ENCODE measurements around the gene XPO6.
A peak's percentile ranks its signal among the peaks of the same experiment; 100 is the strongest.

XPO6 gene

DNA sequence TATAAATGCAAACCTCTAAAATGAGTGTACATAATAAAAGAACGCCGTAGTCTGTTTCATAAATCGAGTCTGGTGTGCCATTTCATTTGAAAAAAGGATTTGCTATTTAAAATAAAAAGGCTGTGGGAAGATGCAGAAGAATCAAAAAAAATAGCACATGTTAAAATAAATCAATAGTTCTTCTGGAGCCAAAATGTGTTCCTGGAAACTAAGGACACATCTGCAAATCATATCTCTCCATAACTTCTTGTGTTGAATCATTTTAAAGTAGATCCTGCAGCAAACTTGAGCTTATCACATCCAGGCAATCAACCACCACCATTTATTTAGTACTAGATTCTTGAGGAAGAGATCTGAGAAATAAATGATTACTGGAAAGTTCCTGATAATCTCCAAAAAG, 29.0 kb downstream of the XPO6 start:
- DNase-seq, result no peak

DNA sequence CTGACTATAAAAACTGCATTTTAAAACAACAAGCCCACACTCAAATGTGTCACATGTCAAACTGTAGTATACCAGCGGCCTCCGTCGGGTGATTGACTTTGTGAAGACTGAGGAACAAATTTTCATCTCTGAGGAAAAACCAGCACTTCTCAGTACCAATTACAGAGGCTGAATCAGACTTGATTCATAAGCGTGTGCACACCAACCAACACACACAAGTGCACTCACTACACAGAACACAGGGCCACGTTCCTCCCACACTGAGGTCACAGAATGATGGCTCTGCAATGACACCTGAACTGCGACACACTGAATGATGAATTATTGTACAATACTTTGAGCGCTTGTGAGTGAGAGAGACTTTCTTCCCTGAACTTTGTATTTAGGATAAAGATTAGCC, 29.6 kb downstream of the XPO6 start:
- DNase-seq, result peak; percentile 22 to 57

DNA sequence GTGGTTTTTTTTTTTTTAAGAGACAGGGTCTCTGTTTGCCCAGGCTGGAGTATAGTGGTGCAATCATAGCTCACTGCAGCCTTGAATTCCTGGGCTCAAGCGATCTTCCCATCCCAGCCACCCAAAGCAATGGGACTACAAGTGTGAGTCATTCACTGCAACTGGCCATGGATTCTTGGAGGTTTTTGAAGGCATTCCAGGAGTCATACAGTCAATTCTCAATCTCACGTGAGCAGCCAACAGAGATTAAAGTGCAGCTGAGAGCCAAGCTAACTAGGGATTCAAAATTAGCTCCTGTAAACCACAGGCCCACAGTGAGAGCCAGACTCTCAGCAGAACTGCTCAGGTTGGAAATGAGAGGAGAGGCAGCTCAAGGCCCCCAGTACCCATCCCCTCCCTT, 30.2 kb downstream of the XPO6 start:
- DNase-seq, result no peak

DNA sequence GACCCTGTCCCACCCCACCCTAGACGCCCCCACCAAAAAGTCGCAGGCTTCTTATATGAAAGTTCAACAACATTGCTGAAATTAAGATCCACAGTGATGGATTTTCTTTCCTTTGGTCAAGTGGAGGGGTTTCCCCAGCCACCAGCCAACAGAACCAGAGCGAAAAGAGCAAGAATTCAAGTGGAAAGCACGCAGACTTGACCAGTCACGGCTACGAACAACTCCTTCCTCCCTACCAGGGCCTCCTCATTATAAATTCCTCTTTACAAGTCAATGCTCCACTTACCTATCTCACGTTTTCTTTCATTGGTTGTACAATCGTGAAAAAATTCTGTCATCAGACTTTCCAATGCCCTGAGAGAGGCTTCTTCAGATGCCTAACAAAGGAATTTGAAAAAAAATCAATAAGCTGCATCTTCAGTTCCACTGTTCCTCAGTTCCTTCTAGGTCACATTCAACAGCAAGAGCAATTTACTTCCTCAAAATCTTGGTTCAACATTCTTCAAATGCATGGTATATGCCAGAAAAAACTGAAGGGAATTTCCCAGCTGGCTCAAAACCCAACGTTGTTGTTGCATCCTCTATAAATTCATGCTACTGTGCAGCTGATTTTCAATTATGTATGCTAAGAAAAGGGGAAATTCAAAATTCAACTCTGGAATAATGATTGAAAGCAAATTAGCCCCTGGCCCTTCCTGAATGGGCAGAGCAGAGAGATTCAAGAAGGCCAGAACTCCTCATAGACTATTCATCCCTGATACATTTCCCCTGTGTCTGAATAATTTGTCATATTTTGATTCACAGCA, 30.9 kb downstream of the XPO6 start:
- DNase-seq, result peak; percentile 90 to 92

DNA sequence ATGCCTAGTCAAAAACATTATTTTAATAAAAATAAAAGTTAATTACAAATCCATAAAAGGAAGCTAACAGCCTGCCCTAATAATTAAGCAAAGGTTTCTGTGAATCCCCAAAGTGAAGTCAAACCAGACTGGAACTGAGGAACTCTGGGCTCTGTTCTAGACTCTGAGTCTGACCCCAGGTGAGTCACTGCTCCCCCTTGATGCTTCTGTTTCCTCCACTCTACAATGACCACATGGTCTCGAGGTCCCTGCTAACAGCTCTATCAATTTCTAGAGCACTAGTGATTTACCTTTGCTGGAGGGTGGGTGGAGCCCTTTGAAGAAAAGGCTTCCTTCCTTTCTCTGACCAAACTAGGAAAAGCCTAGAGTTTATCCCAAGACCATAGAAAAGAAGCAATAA, 32.4 kb downstream of the XPO6 start:
- DNase-seq, result peak in 1 of 2 donors; percentile 14

DNA sequence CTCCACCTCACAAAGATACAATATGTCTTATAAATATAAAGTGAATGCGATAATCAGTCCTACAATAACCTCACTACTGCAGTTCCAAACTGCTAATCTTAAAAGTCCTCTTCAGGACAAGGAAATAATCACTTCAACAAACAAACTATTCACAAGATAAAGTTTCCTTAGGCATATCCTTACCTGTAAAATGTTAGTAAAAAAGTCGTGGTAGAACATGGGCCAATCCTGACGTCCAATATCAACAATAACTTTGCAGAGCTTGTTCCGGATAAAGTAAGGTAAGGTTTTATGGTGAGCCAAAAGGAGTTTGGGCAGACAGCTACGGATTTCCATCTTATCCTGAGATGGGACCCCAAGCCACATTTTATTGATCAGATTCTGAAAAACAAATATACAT, 36.0 kb downstream of the XPO6 start:
- DNase-seq, result no peak

DNA sequence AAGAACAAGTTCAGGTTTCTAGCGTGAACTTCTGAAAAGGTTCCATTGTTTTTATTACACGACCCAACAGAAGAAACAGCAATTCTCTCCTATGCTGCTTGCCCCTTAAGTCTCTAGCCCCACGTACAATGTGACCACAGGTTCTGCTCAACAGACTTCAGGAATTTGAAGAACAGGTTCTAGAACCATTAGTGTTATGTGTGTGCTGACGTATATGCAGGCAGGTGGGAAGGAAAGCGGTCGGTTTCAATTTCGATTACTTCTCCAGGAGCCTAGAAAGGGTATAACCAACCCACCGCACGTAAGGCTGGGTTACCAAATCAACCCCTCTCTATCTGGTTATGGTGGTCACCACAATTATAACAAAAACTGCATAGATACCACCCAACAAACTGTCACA, 39.4 kb downstream of the XPO6 start:
- DNase-seq, result no peak

DNA sequence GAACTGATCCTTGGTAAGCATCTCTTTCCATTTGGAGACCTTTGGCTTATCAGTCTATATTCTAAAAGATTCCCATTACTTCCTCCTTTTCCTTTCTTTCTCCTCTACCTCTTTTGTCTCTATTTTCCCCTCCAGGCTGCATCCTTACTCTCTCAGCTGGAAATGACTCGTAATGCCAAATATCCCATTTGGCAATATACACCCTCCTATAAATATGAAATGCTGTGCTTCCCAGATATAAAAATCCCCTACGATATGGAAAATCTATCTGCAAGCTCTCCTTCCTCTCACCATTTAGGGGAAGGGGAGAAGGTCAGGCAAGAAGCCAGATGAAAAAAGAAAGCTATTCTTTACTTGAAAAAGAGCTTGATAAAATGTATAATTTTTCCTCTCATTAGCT, 39.9 kb downstream of the XPO6 start:
- DNase-seq, result no peak

DNA sequence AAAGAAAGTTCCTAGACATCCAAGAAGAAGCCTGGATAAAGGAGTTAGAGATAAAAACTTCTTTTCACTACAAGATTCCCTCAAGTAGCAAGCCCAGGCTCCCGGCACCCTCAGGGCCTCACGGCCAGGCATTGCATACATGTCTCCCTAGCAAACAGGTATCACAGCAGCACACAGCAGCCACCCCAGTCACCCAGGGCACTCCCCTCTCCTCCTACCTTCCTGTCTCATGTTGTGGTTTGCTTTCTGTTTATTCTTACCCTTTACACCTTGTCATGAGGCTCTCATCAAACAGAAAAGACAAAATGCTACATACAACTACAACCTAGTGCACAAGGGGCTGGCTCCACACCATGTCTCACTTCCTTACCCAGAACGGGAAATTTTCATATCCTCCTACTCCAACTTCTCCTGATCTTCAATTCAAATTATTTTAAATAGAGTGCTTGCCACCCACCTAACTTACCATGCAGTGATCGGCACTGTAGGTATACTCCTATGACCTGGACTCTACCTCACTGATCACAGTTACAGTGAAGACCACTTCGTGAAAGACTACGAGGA, 42.7 kb downstream of the XPO6 start:
- DNase-seq, result no peak

DNA sequence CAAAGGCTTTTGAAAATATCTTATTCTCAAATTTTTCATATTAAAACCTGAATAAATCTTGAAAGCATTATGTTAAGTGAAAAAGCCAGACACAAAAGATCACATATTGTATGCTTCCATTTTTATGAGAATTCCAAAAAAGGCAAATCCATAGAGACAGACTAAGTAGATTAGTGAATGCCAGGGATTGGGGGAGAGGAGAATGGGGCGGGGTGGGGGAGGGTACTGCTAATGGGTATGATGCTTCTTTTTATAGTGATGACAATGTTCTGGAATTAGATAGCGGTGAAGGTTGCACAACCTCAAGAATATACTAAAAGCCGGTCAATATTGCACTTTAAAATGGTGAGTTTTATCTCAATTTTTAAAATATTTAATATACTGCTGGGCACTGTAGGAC, 44.0 kb downstream of the XPO6 start:
- no peak for DNase-seq

DNA sequence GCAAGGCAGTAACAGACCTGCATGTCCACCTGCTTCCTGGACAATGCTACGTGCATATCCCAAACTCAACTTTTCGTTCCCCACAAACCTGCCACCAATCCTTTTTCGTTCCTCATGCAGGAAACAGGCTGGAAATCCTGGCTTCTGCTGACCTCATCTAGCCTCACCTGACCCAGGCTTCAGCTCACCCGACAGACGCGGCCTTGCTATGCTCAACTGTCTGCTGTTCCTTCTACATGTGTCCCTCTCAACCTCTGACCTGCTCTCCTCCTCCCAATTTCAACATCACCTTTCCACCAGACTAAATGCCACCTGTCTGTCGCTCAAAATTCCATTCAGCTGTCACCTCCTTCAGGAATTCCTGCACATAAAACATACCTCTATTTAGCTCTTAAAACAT, 44.5 kb downstream of the XPO6 start:
- no peak for DNase-seq

DNA sequence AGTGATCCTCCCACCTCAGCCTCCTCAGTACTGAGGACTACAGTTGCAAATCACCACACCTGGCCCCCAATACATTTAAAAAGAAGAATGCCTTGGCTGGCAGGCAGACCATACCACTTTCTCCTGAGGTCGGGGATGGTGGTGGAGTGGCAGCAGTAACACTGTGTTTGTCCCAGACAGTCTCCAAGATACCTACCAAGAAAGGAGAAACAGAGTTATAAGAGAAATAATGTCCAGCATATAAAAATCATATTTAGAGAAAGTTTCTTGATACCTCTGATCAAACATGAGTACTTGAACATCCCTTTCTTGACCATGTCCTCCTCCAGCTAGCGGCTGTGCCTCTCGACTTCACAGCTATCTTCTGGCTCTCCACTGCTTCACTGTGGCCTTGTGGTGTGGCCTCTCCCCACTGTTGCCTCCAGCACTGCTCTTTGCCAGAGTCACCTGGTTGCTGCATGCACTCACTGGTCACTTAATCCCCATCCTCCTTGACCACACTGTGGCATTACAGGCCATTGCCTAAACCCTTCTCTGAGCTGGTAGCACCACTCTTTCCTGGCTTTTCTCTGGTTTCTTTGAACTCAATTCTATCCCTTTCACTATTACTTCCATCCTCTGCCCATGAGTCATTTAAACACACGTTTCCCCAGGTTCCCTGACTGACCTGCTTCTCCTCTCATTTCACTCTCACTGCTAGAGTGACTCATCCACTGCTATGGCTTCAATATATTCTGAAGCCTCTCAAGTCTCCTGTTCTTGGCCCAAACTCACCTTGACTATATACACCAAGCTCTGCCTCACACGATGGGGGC, 45.2 kb downstream of the XPO6 start:
- DNase-seq, result no peak

DNA sequence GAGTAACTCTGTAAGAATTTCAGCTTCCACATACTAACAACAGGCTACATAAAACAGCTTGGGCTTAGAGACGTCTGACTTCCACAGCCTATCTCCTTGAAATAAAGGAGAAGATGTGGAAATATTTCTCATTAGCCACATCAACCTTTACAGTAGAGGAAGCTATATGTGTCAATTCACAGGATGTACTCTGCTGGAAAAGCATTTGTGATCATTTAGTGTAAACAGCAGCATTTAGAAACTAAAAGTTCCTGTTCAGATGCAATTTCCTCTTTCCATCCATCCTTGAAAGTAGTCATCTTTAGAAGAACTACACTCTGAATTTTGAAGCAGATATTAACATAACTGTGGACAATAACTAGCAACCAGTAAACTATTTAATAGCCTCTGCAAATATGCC, 46.2 kb downstream of the XPO6 start:
- DNase-seq, result peak; percentile 49 to 78

DNA sequence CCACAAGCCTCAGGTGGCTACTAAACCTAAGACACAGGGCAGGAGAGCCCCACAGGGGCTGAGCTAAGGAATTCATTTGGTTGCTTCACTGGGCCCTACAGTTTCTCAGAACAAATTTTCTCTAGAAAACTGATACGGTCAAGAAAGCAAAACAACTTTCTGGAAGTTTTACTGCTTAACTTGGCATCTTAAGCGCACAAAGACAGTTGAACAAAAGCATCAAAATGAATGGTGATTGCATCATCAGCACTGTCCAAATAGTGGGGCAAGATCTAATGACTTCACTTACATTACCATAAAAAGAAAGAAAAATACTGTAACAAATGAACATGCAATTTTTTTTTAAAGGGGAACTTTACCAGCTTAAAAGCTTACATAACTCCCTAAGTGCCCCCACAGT, 47.6 kb downstream of the XPO6 start:
- peak; percentile 64 to 87 for DNase-seq

DNA sequence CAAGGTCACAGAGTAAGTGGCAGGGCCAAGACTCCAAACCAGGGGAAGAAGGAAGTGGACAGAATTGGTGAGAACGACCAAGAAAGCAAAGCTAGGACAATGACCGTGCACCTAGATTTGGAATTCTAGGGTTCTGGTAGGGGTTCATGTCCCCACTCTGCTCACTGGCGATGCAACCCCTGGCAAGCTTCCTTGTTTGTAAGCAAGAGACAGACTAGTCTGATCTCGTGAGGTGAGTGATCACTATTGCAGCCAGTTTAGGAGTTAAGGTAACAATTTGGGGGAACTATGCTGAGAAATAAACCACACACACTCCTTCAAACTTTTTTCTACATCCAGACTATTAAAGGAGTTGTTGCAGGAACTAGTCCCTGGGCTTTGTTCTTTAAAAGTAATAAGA, 48.1 kb downstream of the XPO6 start:
- peak in 1 of 2 donors; percentile 47 for DNase-seq

DNA sequence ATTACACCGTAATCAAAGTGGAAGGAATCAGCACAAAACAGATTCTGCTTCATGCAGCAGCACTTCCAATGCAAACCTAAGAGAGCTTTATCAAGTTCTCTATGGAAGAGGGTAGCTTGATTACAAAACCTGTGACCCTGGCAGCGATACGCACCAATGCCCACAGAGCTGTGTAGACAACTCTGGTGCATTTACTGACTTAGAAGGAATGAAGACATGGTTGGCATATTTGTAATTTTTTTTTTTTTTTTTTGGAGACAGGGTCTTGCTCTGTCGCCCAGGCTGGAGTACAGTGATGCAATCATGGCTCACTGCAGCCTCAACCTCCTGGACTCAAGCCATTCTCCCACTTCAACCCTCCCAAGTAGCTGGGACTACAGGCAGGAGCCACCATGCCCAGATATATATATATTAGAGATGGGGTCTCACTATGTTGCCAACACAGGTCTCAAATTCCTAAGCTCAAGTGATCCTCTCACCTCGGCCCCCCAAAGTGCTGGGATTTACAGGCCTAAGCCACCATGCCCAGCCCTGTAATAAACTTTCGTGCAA, 49.4 kb downstream of the XPO6 start:
- DNase-seq, result no peak

DNA sequence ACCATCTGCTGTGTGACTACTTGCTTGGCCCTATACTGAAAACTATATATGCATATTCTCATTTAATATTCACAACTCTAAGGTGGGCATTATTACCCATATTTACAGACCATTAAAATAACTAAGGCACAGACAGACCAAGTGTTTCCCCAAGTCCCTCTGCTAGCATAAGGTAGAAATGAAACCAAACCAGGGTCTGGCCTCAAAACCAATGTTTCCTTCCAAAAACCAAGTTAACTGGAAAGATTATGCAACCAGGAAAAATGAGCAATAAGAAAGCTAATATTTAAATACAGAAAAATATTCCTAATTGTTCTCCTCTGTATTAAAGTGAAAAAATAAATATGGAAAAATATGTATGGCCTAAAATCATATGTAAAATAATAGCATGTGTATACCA, 50.1 kb downstream of the XPO6 start:
- DNase-seq, result no peak

DNA sequence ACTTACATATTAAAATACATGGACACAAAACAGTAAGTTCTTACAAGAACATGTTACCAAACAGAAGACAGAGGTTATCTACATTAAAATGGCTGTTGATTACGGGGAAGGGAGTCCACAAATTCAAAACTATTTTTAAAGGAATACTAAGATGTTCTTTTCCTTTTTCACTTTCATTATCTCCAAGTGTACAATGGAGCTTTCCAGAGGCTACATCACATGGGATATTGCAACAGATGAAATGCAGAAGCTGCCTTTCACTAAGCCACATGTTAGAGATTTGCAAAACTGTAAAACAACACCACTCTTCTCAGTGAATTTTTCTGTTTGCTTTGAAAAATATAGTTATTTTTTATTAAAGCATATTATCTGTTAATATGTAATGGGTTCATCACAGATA, 53.6 kb downstream of the XPO6 start:
- peak; percentile 79 to 84 for DNase-seq

DNA sequence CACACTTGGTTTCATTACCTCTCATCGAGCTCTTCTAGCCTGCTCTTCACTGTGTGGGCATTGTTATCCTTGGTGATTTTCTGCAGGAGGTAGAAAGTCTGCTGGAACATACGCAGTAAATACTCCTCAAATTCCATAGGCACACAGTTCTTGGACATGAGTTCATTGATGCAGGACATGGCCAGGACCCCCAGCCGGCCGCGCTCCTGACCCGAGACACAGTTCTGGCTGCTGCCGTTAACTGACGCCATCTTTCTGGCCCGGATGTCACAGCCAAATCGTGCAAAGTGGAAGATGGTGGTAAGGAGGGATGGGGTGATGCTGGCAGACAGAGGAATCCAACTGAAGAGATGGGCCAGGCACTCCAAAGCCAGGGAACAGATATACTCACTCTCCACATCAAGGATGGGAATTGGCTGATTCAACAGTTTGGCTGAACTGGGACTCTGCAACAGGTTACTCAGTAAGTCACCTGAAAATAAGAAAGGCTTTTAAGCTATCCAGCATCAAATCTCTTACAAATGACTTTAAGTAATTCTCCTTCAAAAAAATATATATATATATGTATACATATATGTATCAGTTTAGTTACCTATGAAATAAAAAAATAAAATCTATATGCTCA, 55.6 kb downstream of the XPO6 start:
- DNase-seq, result no peak

DNA sequence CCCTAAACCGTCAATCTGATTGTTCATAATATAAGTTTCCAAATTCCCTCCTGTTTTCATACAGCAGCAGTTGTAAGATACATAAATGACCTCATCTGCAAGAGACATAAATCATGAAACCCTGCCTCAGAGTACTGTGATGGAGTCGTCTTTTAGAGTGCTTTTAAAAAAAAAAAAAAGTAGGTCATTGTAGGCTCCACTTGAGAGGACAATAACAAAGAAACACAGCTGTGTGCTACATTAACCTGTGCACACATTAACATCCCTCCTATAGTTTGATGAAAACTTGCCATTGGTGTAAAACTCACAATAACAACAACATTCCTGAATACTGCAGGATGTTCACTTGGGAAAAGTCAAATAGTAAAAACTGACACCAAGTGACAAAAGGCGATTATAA, 56.5 kb downstream of the XPO6 start:
- no peak for DNase-seq

DNA sequence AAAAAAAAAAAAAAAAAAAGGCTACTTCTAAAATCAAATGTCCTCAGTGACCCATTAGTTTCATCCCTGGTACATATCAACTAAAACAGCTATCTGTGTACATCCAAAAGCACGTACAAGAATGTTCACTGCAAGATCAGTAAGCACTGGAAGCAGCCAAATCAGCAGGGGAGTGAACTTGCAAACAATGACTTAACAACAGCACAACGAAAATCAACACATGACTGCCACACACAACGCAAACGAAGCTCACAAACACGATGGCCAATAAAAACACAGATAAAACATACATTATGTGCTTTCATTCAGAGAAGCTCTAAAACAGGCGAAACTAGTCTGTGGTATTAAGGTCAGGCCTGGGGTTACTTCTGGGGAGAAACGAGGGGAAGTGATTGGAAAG, 60.6 kb downstream of the XPO6 start:
- DNase-seq, result no peak

DNA sequence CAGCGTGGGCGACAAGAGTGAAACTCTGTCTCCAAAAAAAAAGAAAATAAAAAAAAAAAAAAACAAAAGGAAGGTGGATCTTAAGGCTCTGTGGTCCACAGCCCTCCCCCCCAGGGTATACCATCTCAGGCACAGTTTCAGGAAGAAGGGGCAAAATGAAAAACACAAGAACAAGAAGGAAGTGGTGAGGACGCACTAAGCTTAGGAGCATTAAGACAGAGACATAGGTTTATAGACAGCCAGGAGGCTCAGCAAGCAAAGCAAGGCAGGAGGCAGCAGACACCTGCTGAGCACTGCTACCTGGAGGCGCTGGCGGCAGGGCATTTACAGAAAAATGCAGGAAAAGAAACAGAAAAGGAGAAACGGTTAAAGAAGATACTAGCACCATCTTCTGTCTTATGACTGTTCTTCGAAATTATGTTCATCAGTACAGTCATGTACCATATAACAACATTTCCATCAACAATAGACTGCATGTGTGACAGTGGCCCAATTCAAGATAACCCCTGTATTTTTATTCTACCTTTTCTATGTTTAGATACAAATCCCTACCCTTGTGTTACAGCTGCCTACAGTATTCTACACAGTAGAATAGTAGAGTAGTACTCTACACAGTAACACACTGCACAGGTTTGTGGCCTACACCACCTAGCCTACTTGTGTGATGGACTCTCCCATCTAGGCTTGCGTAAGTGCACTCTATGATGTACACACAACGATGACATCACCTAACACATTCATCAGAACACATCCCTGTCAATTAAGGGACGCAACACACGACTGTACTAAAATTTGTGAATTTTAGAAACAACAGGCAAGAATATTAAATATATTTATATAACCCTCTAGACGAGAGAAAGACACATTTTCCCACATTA, 62.5 kb downstream of the XPO6 start:
- DNase-seq, result peak; percentile 21 to 53

All from inflammatory macrophage (primary cell).